Neuronal stem cell (in vitro differentiated cells): ENCODE measurements around the gene ERCC4.

Experiments
- DNase-seq: peaks from one replicate; pipeline ENCODE4 v3.0.0-alpha.2; 2013; ENCODE audit warnings: low spot score
- H2AFZ ChIP-seq: one replicate; pipeline ENCODE4 v1.6.1; 2013; ENCODE audit warnings: mild to moderate bottlenecking, low read length, inconsistent platforms
- H2AK5ac ChIP-seq: 2 replicates; pipeline ENCODE4 v1.6.1; 2013; ENCODE audit warnings: low read depth, mild to moderate bottlenecking, inconsistent platforms, low read length, moderate library complexity, mixed read lengths
- H2BK120ac ChIP-seq: 2 replicates; pipeline ENCODE4 v1.6.1; 2013; ENCODE audit warnings: low read depth, mild to moderate bottlenecking, inconsistent platforms, low read length, moderate library complexity, mixed read lengths
- H2BK12ac ChIP-seq: one replicate; pipeline ENCODE4 v1.6.1; 2013; ENCODE audit warnings: low read length, inconsistent platforms
- H2BK15ac ChIP-seq: 2 replicates; pipeline ENCODE4 v1.6.1; 2013; ENCODE audit warnings: mild to moderate bottlenecking, low read length, inconsistent platforms, mixed read lengths
- H2BK5ac ChIP-seq: one replicate; pipeline ENCODE4 v1.6.1; 2013; ENCODE audit warnings: inconsistent platforms, mild to moderate bottlenecking, low read length, moderate library complexity
- H3K14ac ChIP-seq: one replicate; pipeline ENCODE4 v1.6.1; 2013; ENCODE audit warnings: low read length, inconsistent platforms
- H3K18ac ChIP-seq: 2 replicates; pipeline ENCODE4 v1.6.1; 2013; ENCODE audit warnings: low read length, inconsistent platforms
- H3K23ac ChIP-seq: 2 replicates; pipeline ENCODE4 v1.6.1; 2013; ENCODE audit warnings: low read depth, mild to moderate bottlenecking, mixed read lengths, low read length, inconsistent platforms; ENCODE audit not compliant: poor library complexity
- H3K27ac ChIP-seq: replicated peaks from 3 replicates; pipeline ENCODE4 v1.5.1; 2013; ENCODE audit warnings: low read length, inconsistent platforms
- H3K27me3 ChIP-seq, 3 experiments: 2 replicates each; pipeline ENCODE4 v1.6.1; 2013; ENCODE audit warnings: low read length in 3 of 3, mild to moderate bottlenecking in 2 of 3, inconsistent platforms in 1 of 3, low read depth in 1 of 3, mixed read lengths in 1 of 3, moderate library complexity in 1 of 3; ENCODE audit not compliant: control insufficient read depth in 3 of 3, insufficient read depth in 3 of 3
- H3K36me3 ChIP-seq, 2 donors: replicated peaks in 1 of 2; 2 replicates each; pipeline ENCODE4 v1.6.1; 2013; ENCODE audit warnings: low read length in 2 of 2; ENCODE audit not compliant: control insufficient read depth in 2 of 2, insufficient read depth in 2 of 2
- H3K4ac ChIP-seq: 2 replicates; pipeline ENCODE4 v1.6.1; 2013; ENCODE audit warnings: inconsistent platforms, mild to moderate bottlenecking, low read length, moderate library complexity
- H3K4me1 ChIP-seq, 2 donors: 1 replicate in 1 of 2; 2 replicates in 1 of 2; pipeline ENCODE4 v1.6.1; 2013; ENCODE audit warnings: low read length in 2 of 2, low read depth in 1 of 2; ENCODE audit not compliant: control insufficient read depth in 2 of 2, insufficient read depth in 1 of 2
- H3K4me2 ChIP-seq: one replicate; pipeline ENCODE4 v1.6.1; 2013; ENCODE audit warnings: mild to moderate bottlenecking, low read length, inconsistent platforms; ENCODE audit not compliant: insufficient read depth, poor library complexity, severe bottlenecking
- H3K4me3 ChIP-seq, 2 donors: 2 replicates each; pipeline ENCODE4 v1.5.1; 2013; ENCODE audit warnings: low read length in 2 of 2, mild to moderate bottlenecking in 2 of 2, inconsistent platforms in 1 of 2, moderate library complexity in 1 of 2
- H3K79me1 ChIP-seq: one replicate; pipeline ENCODE4 v1.6.1; 2013; ENCODE audit warnings: low read depth, mild to moderate bottlenecking, inconsistent platforms, low read length, moderate library complexity
- H3K9ac ChIP-seq: one replicate; pipeline ENCODE4 v1.6.1; 2013; ENCODE audit warnings: mild to moderate bottlenecking, low read depth, low read length, inconsistent platforms; ENCODE audit not compliant: poor library complexity
- H3K9me3 ChIP-seq, 2 donors: replicated peaks in 1 of 2; 2 replicates each; pipeline versions ENCODE3 to v1.6.1; 2013; ENCODE audit warnings: low read length in 2 of 2, mild to moderate bottlenecking in 2 of 2, inconsistent platforms in 1 of 2, low read depth in 1 of 2, mixed read lengths in 1 of 2, moderate library complexity in 1 of 2; ENCODE audit not compliant: control insufficient read depth in 2 of 2, insufficient read depth in 1 of 2
- H4K8ac ChIP-seq: one replicate; pipeline ENCODE4 v1.6.1; 2013; ENCODE audit warnings: low read depth, mild to moderate bottlenecking, inconsistent platforms, low read length, moderate library complexity
- H4K91ac ChIP-seq: one replicate; pipeline ENCODE4 v1.6.1; 2013; ENCODE audit warnings: low read length, low read depth, mild to moderate bottlenecking, inconsistent platforms; ENCODE audit not compliant: poor library complexity
- WGBS, 2 donors: extraction: QIAGEN DNeasy Blood & Tissue Kit; methylation state at CpG; one replicate each; pipeline ENCODE4 v1.1.7; 2013; ENCODE audit warnings: missing lambda C conversion rate in 2 of 2, mixed read lengths in 1 of 2; ENCODE audit not compliant: insufficient read length in 2 of 2, insufficient replicate concordance in 1 of 2; ENCODE audit errors: extremely low coverage in 2 of 2; 5-methylcytosine and 5-hydroxymethylcytosine counted together

The ERCC4 gene

GRCh38 chr16:13957197-13958078 lies 37.5 kb downstream of the ERCC4 start:
- H3K4me1 ChIP-seq, result peaks cover 6 to 8% of the 10 kb centered on the region in 2 donors
- no peak overlapping the region for H3K23ac ChIP-seq
- no peak overlapping the region for H2BK5ac ChIP-seq
- H2BK12ac ChIP-seq, result no peak overlapping the region
- H3K18ac ChIP-seq, result no peak overlapping the region
- H3K4me3 ChIP-seq, result no peak overlapping the region
- no peak overlapping the region for H3K14ac ChIP-seq
- no peak overlapping the region for H2AK5ac ChIP-seq
- H4K8ac ChIP-seq, result no peak overlapping the region
- no peak overlapping the region for H4K91ac ChIP-seq
- peak; percentile 15 for DNase-seq
- H2BK15ac ChIP-seq, result no peak overlapping the region
- H3K9ac ChIP-seq, result no peak overlapping the region
- no CpG with 5 or more reads among the region's 14 CpGs for WGBS, 2 donors
- H2BK120ac ChIP-seq, result no peak overlapping the region
- H3K4ac ChIP-seq, result no peak overlapping the region
- no peaks in the 10 kb centered on the region for H3K27me3 ChIP-seq
- H3K79me1 ChIP-seq, result no peaks in the 10 kb centered on the region
- H3K27ac ChIP-seq, result peak overlapping the region; percentile 46
- no peaks in the 10 kb centered on the region for H3K36me3 ChIP-seq
- no peaks in the 10 kb centered on the region for H3K9me3 ChIP-seq
- peak overlapping the region; percentile 80 for H2AFZ ChIP-seq
- no peak overlapping the region for H3K4me2 ChIP-seq

- Histone ChIP-seq H2BK120ac (no peak overlapping the region), H3K4me2 (no peak overlapping the region), H2BK5ac (no peak overlapping the region), H2AFZ (no peak overlapping the region), H3K4me1 (peaks cover 6 to 8% of the 10 kb centered on the region in 2 donors), H3K9me3 (no peaks in the 10 kb centered on the region), H3K27me3 (no peaks in the 10 kb centered on the region), H3K14ac (no peak overlapping the region), H4K8ac (no peak overlapping the region), H3K9ac (no peak overlapping the region), H3K27ac (no peak overlapping the region), H3K79me1 (no peaks in the 10 kb centered on the region), H2BK15ac (no peak overlapping the region), H4K91ac (no peak overlapping the region), H3K4ac (no peak overlapping the region), H2BK12ac (no peak overlapping the region), H3K4me3 (no peak overlapping the region), H3K23ac (no peak overlapping the region), H2AK5ac (no peak overlapping the region), H3K18ac (no peak overlapping the region), H3K36me3 (no peaks in the 10 kb centered on the region)
- no CpG with 5 or more reads among the region's 4 CpGs for WGBS, 2 donors
- no peak for DNase-seq
Observed at GRCh38 chr16:13958474-13958873, 38.5 kb downstream of the ERCC4 start.

GRCh38 chr16:13959626-13960025 lies 39.7 kb downstream of the ERCC4 start:
- no CpG with 5 or more reads among the region's 8 CpGs for WGBS, 2 donors
- Histone ChIP-seq H3K4ac (no peak overlapping the region), H3K27ac (no peak overlapping the region), H3K4me3 (no peak overlapping the region), H3K9me3 (no peaks in the 10 kb centered on the region), H4K91ac (no peak overlapping the region), H3K9ac (no peak overlapping the region), H3K18ac (no peak overlapping the region), H2BK12ac (no peak overlapping the region), H3K36me3 (no peaks in the 10 kb centered on the region), H2AFZ (no peak overlapping the region), H3K79me1 (no peaks in the 10 kb centered on the region), H2BK120ac (no peak overlapping the region), H3K14ac (no peak overlapping the region), H3K27me3 (no peaks in the 10 kb centered on the region), H3K4me1 (peaks cover 6 to 8% of the 10 kb centered on the region in 2 donors), H2BK5ac (no peak overlapping the region), H3K23ac (no peak overlapping the region), H2BK15ac (no peak overlapping the region), H2AK5ac (no peak overlapping the region), H4K8ac (no peak overlapping the region), H3K4me2 (no peak overlapping the region)
- DNase-seq, result no peak

- no peak overlapping the region for H4K91ac ChIP-seq
- no peak overlapping the region for H2BK15ac ChIP-seq
- H3K36me3 ChIP-seq, result no peaks in the 10 kb centered on the region
- no peaks in the 10 kb centered on the region for H3K27me3 ChIP-seq
- H2BK120ac ChIP-seq, result no peak overlapping the region
- H3K4ac ChIP-seq, result no peak overlapping the region
- no CpG with 5 or more reads among the region's 8 CpGs for WGBS, 2 donors
- H3K79me1 ChIP-seq, result no peaks in the 10 kb centered on the region
- H3K9ac ChIP-seq, result no peak overlapping the region
- peaks cover 5 to 8% of the 10 kb centered on the region in 2 donors for H3K4me1 ChIP-seq
- no peak overlapping the region for H2AK5ac ChIP-seq
- no peak overlapping the region for H3K4me3 ChIP-seq
- no peak overlapping the region for H2BK12ac ChIP-seq
- H2AFZ ChIP-seq, result no peak overlapping the region
- no peak overlapping the region for H3K4me2 ChIP-seq
- no peak overlapping the region for H3K14ac ChIP-seq
- DNase-seq, result no peak
- H3K9me3 ChIP-seq, result no peaks in the 10 kb centered on the region
- H3K23ac ChIP-seq, result no peak overlapping the region
- no peak overlapping the region for H2BK5ac ChIP-seq
- no peak overlapping the region for H3K27ac ChIP-seq
- no peak overlapping the region for H4K8ac ChIP-seq
- no peak overlapping the region for H3K18ac ChIP-seq
Observed at GRCh38 chr16:13961099-13961811, 41.3 kb downstream of the ERCC4 start.
